Occipital lobe (tissue), 2 donors: ENCODE measurements around the gene LUC7L. TPM values are rescaled to one million over a fixed set of nuclear protein-coding genes. Genes with fewer than 3 reads are reported as not detected.
"Not testable (repeated sequence)": the region's sequence is repeated elsewhere in the genome, so short reads cannot be mapped to it uniquely, and the experiment has no call there.

Source experiments
- DNase-seq: peaks from one replicate; lab custom pipeline; 2025; lab: John Stamatoyannopoulos, UW
- total RNA-seq: library from RNA; depleted of rRNA; stranded (reverse); fragments of >200 nt; gene quantifications from one replicate; pipeline ENCODE4 v1.2.3, GENCODE V29; 2014

Gene LUC7L
- total RNA-seq, 1 donor from 2014 or later: 76.4 TPM

DNA sequence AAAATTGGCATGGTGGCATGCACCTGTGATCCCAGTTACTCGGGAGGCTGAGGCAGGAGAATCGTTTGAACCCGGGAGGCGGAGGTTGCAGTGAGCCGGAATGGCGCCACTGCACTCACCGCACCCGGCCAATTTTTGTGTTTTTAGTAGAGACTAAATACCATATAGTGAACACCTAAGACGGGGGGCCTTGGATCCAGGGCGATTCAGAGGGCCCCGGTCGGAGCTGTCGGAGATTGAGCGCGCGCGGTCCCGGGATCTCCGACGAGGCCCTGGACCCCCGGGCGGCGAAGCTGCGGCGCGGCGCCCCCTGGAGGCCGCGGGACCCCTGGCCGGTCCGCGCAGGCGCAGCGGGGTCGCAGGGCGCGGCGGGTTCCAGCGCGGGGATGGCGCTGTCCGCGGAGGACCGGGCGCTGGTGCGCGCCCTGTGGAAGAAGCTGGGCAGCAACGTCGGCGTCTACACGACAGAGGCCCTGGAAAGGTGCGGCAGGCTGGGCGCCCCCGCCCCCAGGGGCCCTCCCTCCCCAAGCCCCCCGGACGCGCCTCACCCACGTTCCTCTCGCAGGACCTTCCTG is 49.1 kb downstream of the LUC7L start, which contains the start of gene HBQ1:
HBQ1 (plus strand) TSS at position 359 of the 575 bp plus-strand sequence; CDS start at position 387, 28 bp downstream.
- no peak for DNase-seq

GRCh38 chr16:179211-180092 is 49.8 kb downstream of the LUC7L start:
- no peak for DNase-seq

DNA sequence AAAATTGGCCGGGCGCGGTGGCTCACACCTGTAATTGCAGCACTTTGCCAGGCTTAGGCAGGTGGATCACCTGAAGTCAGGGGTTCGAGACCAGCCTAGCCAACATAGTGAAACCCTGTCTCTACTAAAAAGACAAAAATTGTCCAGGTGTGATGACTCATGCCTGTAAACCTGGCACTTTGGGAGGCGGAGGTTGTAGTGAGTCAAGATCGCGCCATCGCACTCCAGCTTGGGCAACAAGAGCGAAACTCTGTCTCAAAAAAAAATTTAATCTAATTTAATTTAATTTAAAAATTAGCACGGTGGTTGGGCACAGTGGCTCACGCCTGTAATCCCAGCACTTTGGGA is 50.6 kb downstream of the LUC7L start:
- no peak for DNase-seq

DNA sequence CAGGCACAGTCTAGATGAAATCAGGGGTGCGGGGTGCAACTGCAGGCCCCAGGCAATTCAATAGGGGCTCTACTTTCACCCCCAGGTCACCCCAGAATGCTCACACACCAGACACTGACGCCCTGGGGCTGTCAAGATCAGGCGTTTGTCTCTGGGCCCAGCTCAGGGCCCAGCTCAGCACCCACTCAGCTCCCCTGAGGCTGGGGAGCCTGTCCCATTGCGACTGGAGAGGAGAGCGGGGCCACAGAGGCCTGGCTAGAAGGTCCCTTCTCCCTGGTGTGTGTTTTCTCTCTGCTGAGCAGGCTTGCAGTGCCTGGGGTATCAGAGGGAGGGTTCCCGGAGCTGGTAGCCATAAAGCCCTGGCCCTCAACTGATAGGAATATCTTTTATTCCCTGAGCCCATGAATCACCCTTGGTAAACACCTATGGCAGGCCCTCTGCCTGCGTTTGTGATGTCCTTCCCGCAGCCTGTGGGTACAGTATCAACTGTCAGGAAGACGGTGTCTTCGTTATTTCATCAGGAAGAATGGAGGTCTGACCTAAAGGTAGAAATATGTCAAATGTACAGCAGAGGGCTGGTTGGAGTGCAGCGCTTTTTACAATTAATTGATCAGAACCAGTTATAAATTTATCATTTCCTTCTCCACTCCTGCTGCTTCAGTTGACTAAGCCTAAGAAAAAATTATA is 51.1 kb downstream of the LUC7L start:
- DNase-seq: no peak

- DNase-seq: no peak
These were observed 51.8 kb downstream of the LUC7L start for GRCh38 chr16:177394-177822.

DNA sequence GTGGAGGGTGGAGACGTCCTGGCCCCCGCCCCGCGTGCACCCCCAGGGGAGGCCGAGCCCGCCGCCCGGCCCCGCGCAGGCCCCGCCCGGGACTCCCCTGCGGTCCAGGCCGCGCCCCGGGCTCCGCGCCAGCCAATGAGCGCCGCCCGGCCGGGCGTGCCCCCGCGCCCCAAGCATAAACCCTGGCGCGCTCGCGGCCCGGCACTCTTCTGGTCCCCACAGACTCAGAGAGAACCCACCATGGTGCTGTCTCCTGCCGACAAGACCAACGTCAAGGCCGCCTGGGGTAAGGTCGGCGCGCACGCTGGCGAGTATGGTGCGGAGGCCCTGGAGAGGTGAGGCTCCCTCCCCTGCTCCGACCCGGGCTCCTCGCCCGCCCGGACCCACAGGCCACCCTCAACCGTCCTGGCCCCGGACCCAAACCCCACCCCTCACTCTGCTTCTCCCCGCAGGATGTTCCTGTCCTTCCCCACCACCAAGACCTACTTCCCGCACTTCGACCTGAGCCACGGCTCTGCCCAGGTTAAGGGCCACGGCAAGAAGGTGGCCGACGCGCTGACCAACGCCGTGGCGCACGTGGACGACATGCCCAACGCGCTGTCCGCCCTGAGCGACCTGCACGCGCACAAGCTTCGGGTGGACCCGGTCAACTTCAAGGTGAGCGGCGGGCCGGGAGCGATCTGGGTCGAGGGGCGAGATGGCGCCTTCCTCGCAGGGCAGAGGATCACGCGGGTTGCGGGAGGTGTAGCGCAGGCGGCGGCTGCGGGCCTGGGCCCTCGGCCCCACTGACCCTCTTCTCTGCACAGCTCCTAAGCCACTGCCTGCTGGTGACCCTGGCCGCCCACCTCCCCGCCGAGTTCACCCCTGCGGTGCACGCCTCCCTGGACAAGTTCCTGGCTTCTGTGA is 52.5 kb downstream of the LUC7L start, which contains the start of gene HBA1:
HBA1 (plus strand) TSS at position 204 of the 906 bp plus-strand sequence; CDS start at position 241, 37 bp downstream.
- DNase-seq: not testable (repeated sequence)

DNA sequence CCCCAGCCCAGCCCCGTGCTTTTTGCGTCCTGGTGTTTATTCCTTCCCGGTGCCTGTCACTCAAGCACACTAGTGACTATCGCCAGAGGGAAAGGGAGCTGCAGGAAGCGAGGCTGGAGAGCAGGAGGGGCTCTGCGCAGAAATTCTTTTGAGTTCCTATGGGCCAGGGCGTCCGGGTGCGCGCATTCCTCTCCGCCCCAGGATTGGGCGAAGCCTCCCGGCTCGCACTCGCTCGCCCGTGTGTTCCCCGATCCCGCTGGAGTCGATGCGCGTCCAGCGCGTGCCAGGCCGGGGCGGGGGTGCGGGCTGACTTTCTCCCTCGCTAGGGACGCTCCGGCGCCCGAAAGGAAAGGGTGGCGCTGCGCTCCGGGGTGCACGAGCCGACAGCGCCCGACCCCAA is 53.2 kb downstream of the LUC7L start:
- DNase-seq: not testable (repeated sequence)

DNA sequence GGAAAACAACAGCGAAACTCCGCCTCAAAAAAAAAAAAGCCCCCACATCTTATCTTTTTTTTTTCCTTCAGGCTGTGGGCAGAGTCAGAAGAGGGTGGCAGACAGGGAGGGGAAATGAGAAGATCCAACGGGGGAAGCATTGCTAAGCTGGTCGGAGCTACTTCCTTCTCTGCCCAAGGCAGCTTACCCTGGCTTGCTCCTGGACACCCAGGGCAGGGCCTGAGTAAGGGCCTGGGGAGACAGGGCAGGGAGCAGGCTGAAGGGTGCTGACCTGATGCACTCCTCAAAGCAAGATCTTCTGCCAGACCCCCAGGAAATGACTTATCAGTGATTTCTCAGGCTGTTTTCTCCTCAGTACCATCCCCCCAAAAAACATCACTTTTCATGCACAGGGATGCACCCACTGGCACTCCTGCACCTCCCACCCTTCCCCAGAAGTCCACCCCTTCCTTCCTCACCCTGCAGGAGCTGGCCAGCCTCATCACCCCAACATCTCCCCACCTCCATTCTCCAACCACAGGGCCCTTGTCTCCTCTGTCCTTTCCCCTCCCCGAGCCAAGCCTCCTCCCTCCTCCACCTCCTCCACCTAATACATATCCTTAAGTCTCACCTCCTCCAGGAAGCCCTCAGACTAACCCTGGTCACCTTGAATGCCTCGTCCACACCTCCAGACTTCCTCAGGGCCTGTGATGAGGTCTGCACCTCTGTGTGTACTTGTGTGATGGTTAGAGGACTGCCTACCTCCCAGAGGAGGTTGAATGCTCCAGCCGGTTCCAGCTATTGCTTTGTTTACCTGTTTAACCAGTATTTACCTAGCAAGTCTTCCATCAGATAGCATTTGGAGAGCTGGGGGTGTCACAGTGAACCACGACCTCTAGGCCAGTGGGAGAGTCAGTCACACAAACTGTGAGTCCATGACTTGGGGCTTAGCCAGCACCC is 54.0 kb downstream of the LUC7L start:
- no peak for DNase-seq

DNA sequence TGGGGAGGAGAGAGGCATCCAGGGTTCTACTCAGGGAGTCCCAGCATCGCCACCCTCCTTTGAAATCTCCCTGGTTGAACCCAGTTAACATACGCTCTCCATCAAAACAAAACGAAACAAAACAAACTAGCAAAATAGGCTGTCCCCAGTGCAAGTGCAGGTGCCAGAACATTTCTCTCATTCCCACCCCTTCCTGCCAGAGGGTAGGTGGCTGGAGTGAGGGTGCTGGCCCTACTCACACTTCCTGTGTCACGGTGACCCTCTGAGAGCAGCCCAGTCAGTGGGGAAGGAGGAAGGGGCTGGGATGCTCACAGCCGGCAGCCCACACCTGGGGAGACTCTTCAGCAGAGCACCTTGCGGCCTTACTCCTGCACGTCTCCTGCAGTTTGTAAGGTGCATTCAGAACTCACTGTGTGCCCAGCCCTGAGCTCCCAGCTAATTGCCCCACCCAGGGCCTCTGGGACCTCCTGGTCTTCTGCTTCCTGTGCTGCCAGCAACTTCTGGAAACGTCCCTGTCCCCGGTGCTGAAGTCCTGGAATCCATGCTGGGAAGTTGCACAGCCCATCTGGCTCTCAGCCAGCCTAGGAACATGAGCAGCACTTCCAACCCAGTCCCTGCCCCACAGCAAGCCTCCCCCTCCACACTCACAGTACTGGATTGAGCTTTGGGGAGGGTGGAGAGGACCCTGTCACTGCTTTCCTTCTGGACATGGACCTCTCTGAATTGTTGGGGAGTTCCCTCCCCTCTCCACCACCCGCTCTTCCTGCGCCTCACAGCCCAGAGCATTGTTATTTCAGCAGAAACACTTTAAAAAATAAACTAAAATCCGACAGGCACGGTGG is 55.1 kb downstream of the LUC7L start:
- DNase-seq: not testable (repeated sequence)

DNA sequence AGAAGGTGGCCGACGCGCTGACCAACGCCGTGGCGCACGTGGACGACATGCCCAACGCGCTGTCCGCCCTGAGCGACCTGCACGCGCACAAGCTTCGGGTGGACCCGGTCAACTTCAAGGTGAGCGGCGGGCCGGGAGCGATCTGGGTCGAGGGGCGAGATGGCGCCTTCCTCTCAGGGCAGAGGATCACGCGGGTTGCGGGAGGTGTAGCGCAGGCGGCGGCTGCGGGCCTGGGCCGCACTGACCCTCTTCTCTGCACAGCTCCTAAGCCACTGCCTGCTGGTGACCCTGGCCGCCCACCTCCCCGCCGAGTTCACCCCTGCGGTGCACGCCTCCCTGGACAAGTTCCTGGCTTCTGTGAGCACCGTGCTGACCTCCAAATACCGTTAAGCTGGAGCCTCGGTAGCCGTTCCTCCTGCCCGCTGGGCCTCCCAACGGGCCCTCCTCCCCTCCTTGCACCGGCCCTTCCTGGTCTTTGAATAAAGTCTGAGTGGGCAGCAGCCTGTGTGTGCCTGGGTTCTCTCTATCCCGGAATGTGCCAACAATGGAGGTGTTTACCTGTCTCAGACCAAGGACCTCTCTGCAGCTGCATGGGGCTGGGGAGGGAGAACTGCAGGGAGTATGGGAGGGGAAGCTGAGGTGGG is 55.9 kb downstream of the LUC7L start:
- DNase-seq: not testable (repeated sequence)

- not testable (repeated sequence) for DNase-seq
These were observed 56.8 kb downstream of the LUC7L start, which contains the start of gene HBA2 for GRCh38 chr16:172374-172941. Gene HBA2, plus strand, starts transcription at chr16:172876. Its CDS starts 37 bp downstream, at chr16:172913.

DNA sequence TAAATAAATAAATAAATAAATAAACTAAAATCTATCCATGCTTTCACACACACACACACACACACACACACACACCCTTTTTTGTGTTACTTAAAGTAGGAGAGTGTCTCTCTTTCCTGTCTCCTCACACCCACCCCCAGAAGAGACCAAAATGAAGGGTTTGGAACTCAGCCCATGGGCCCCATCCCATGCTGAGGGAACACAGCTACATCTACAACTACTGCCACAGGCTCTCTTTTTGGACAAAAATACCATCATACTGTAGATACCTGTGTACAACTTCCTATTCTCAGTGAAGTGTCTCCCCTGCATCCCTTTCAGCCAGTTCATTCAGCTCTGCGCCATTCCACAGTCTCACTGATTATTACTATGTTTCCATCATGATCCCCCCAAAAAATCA is 58.5 kb downstream of the LUC7L start:
- DNase-seq: no peak

DNA sequence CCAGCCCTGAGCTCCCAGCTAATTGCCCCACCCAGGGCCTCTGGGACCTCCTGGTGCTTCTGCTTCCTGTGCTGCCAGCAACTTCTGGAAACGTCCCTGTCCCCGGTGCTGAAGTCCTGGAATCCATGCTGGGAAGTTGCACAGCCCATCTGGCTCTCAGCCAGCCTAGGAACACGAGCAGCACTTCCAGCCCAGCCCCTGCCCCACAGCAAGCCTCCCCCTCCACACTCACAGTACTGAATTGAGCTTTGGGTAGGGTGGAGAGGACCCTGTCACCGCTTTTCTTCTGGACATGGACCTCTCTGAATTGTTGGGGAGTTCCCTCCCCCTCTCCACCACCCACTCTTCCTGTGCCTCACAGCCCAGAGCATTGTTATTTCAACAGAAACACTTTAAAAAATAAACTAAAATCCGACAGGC is 59.2 kb downstream of the LUC7L start:
- not testable (repeated sequence) for DNase-seq

- DNase-seq: no peak
These were observed 60.2 kb downstream of the LUC7L start for GRCh38 chr16:169014-169413.

GRCh38 chr16:168424-168823 is 60.8 kb downstream of the LUC7L start:
- DNase-seq: no peak

GRCh38 chr16:167122-167690 is 62.0 kb downstream of the LUC7L start:
- DNase-seq: no peak

- DNase-seq: no peak
These were observed 62.7 kb downstream of the LUC7L start for GRCh38 chr16:166375-167121.
